ENCODE measurements around the gene DAPK1.

The DAPK1 gene

DNA sequence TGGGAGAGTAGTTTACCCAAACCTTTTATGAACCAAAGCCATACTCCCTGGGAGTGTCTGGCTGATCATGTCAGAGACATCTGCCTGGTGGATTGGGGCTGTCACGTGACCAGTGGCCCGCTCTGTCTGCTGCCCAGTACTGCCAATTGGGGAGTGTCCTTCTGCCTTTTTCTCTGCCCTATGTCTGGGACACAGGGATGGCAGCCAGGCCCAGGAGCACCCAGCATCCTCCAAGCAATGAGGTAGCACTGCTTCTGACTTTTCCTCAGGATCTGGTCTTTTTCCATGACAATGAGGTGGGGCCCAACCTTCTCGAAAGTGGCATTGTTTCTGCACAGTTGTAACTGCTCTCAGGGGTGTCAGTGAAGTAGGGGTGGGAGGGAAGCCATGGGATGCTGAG is 21.8 kb downstream of the DAPK1 start:
- DNase-seq = no peak

DNA sequence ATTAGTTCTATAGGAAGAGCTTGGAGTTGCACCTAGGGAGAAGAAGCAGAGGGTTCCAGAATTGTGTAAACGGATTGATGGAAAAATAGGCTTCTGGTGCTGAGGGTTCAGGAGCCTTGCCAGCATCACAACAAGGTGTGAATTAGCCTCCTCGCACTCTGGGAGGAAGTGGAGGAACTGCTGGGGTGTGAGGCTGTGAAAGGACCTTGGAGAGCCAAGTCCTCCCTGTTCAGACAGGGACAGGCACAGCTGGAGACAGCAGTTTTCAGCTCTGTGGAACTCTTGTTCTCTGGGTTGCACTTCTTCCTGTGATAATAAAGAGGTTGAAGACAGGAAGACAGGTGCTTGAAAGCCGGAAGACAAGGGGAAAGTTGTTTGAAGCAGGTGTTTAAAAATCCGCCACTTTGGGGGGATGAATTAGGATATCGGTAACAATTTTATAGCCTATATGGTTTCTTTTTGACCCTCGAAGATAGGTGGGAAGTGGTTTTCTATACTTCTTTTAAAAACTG is 22.6 kb downstream of the DAPK1 start:
- no peak for DNase-seq

DNA sequence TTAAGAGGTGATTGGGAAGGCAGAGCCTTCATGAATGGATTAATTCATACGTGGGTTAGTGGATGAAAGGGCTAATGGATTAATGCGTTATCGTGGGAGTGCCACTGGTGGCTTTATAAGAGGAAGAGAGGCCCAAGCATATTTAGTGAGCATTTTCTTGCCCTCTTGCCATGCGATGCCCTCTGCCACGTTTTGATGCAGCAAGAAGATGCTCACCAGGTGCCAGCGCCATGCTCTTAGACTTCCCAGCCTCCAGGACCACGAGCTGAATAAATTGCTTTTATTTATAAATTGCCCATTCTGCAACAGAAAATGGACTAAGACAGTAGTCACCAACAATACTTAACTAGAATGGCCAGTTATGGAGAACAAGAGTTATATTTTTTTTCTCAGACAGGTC is 24.2 kb downstream of the DAPK1 start:
- DNase-seq = no peak

DNA sequence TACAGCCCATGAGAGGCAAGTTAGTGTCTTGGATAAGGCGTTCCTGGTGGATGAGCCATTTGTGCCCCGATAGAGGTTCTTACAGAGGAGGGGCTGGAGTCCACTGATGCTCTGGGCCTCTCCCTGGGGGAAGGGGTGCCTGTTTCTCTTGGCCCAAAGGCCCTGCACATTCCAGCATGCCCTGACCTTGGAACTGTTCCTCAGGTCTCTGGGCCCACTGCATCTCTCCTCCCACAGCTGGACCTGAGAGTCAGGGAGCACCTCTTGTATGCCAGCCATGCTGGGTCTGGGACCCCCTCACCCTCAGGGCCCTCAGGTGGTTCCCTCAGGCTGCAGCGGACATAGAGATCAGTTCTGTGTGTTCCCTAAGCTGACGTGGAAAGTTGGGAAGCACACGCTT is 26.4 kb downstream of the DAPK1 start:
- DNase-seq = no peak

DNA sequence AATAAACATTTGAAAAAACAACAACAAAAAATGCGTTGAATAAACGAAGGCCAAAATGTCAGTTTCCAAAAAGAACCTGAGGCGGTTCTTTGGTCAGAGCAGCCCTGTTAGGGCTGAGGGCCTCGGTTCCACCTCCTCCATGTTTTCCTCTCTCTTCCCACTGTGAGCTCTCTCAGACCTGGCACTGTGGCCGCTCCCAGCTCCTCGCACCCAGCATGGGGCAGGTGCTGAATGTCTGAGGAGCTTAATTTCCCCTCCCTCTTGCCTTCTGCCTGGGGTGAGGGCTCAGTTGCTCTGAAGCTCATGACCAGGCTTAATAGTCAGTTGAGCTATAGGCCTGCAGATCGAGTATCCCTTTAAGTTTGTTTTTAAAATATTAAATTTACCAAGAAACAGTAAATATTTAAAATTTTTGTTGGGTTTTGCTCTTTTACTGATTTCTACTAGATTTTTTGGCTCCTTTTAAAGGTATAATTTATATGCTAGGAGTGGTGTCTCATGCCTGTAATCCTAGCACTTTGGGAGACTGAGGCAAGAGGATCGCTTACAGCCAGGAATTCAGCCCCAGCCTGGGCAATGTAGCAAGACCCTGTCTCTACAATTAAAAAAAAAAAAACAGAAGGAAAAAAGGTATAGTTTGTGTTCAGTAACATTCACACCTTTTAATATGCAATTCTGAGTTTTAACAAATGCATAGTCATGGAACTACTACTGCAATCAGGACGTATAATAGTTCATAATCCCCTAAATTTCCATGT is 28.1 kb downstream of the DAPK1 start:
- no peak for DNase-seq

DNA sequence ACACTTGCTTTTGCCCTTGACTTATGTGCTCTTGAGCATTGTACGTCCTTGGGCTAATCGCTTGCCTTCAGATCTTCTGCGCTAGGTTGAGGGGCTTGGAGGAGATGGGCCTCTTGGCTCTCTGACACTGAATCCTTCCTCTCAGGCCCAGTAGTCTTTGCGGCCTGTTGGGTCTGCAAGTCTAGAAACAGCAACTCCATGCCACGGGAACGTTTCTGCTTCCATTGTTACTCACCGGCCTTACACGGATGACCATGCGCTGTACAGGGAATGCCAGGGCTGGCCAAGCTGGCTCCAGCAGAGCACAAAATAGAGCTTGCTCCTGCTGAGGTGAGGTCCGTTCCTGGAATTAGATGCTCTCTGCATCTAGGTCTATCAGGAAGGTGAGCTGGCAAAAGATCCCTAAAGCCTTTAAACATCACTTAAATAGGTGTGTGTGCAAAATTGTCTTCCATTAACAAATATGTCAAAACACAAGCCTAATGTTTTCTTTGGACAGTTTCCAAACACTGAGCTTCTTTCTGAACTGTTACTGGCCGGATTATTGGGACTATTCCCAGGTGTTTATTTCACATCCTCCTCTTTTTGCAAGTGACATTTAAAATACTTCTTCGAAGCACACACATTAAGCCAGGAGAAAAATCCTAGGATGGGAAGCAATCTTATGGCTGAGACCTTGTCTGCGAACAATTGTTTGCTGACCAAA is 29.7 kb downstream of the DAPK1 start:
- no peak for DNase-seq

DNA sequence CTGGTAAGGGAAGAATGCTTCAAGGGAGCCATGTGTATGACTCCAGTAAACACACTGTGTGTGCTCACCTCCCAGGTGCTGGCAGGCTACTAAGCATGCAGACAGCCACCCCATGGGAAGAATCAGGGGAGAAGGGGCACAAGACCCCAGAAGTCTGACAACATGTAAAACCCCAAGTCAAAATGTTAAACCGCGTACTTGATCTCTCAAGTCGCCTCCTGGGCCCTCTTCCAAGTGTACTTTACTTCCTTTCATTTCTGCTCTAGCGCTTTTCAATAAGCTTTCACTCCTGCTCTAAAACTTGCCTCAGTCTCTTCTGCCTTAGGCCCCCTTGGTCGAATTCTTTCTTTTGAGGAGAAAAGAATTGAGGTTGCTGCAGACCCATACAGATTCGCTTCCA is 31.3 kb downstream of the DAPK1 start:
- no peak for DNase-seq

DNA sequence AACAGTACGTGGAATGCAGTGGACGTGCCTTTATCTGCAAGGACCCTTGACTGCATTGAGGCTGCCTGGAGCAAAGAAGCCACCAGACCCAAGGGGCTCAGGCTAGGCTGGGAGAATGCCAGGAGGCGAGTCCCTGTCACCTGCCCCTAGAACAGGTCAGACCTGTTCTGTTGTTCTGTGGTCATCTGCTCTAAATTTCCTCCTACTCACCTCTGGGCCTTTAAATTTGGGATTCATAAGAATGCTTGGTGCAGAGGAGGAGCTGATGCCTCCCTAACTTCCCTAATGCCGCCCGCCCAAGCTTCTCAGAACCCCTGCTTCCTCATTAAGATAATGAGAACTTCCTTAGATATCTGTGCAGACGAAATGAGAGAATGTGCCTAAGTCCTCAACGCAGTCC is 32.0 kb downstream of the DAPK1 start:
- no peak for DNase-seq

DNA sequence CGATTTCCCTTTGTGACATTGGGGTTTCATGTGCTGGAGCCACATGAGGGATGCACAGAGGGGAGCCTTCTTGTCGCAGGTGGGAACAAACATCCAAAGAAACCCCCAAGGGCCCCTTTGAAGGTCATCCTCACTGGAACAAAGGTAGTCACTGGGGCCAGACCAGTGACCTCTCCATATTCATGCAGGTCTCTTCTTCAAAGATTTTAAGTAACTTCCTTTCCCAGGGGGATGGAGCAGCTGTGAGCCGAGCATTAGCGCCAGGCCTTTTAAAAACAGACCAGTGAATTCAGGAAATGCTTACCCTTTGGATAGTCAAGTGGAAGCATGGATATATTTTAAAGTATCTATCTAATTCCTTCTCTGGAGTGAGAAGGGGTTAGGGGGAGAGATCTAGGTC is 33.0 kb downstream of the DAPK1 start:
- DNase-seq = no peak

DNA sequence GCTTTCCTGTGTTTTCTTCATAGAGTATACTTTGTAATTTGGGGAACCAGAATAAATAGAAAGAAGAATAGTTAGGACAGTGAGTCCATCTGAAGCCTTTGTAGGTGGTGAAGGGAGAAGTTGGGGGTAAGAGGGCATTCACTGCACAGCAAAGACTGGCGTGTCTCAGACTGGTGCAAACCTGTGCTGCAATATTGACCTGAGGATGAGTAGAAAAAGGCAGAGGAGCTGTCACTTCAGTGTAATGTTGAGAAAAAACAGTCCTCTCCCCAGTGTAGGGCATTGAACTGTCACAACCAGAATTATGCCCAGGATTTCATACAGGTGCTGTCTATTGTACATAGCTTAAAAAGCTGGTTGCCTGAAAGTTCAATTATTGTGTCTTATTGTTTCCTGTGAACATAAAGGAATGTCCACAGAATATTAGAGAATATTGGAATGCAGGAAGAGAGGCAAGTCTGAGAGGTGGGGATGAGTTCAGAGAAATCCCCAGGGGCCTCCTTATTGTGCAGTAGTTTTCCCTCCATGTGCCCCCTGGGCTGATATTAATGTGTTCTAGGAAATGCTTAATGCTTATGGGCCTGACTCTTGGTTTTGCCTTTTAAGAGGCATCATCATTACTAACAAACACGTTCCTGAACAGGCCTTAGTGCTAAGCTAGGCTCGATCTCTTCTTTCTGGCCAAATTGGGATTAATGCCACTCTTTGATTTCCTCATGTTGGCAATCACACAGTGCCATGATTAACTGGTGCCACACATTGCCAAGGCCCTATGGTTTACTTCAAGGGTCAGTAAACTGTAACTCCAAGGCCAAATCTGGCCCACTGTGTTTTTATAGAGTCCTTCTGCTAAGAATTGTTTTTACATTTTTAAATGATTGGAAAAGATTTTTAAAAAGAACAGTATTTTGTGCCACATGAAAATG is 34.0 kb downstream of the DAPK1 start:
- no peak for DNase-seq

DNA sequence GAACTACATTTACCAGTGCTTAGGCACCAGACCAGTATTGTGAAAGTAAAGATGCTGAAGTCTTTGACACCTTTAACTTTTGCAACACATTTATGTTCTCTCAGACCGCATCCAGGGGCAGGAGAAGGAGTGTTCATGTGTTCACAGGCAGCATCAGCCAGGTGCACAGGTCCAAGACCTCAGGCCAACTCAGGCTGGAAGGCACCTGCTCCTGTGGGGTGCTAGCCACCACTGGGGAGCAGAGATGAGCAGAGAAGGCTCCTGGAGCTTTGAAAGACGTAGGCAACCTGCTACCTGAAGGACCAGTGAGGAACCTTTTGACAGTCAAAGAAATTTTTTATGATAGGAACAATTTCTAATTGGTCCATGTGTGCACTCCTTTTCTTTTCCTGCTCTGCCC is 35.6 kb downstream of the DAPK1 start:
- DNase-seq = no peak

DNA sequence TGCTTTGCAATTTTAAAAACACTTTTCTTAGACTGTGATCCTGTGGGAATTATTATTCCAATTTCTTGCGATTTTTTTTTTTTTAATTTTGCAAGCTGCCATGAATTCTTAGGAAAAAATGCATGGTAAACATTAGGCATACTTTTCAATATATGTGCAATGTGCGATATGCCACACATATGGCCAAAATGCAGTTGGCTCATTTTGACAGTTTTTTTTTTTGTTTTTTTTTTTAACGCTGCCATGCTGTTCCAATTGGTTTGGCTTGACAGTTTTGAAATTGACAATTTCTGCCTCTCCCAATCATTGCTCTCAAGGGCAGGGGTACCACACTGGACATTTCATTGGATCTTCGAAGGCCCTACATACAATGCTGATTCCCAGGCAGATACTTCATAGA is 36.4 kb downstream of the DAPK1 start:
- DNase-seq = no peak

DNA sequence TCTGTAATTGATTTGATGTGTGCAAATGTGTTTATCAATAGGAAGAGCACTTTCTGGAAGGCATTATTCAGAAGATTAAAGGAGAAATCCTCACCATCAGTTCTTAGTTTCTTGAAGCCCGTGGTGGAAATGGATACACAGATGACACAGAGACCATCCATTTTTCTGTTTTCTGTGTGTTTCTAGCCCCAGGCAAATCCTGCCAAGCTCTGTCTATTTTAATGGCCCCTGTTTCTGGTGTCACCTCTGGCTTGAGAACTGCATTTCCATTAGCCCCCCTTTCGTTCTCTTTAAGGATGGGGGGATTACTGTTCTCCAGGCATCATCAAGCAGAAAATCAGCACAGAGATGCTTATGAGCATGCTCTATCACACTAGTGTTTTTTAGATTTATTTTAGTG is 37.3 kb downstream of the DAPK1 start:
- DNase-seq = no peak

DNA sequence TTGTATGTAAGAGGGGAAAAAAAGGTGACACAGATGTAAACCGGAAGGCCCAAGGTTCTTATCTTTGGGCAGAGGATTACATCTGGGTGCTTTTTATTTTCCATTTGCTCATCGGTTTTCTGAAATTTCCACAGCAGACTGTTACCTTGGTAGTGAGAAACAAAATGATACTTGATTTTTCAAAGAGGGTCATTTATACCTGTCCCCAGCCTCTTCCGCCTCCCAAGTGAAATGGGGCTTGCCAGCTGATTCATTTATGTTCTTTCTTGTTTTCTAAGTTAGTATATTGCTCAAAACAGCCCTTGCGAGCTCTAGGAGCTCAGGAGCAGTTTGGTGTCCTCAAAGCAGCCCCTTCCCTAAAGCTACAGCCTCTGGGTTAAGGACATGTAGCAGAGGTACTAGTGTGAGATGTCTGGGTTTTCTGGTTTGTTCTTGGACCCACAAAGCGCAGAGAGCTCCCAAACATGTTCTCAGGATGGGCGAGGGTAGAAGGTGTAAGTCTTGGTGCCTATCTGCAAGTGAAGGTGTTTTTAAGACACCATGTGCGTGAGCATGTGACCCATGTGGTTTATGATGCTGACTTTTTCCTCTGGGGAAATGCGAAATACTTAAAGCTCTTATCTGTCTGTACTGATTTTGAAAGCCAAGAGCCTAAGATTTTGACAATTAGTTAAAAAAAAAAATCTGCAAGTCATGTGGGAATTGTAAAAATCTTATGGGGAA is 38.3 kb downstream of the DAPK1 start:
- DNase-seq = no peak

DNA sequence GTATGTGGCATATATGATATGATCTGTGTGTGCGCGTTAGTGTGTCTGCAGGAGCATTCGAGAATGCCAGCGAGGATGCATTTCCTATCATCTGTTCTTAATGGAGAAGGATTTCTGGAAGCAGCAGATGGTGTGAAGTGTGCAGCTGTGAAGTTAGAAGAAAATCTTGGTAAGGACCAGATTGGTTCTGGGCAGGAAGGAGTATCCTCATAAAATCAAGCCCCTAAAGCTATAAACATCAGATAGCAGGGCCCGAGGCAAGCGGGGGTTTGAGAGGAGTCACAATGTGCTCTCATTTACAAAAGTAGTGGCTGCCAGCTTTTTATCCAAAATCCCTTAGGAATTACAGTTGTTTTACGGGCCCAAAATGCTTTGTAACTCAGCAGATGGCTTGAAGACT is 40.0 kb downstream of the DAPK1 start:
- no peak for DNase-seq

DNA sequence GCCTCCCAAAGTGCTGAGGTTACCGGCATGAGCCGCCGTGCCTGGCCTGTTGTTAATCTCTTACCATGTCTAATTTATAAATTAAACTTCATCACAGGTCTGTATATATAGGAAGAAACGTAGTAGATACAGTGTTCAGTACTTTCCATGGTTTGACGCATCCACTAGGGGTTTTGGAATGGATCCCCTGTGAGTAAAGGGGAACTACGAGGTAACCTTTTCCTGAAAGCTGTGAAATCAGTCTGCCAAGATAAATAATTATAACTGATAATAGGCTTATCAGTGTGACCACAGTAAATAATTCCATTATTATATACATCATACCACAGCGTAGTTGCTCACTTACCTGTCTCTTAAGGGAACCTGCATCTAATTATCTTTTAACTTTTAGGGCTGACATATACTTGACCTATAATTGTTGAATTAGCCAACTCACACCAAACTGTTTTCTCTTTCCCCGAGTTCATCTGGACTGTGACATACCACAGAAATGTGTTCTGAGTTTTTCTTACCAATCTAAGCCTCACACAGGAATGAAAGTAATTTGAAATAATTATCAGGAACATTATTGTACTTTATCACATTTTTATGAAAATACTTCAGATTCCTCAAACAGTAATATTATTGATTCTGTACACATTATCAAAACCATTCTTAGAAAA is 42.9 kb downstream of the DAPK1 start:
- DNase-seq = no peak

DNA sequence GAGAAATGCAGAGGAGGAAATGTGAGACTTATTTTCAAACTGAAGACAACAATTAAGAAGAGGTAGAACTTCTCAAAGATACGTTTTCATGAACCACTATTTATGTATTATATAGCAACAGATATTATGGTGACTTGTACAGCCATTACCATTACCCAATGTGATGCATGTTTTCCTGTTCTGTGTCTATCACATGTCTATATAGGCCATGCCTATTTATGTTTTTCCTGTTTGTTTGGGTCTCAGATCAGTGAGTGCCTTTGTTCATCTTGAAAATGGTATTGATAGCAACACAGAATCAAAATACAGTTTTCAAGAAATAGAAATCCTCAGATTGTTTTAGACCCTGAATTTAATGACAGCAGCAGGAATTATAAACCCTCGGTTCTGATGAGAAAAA is 44.0 kb downstream of the DAPK1 start:
- DNase-seq = no peak

DNA sequence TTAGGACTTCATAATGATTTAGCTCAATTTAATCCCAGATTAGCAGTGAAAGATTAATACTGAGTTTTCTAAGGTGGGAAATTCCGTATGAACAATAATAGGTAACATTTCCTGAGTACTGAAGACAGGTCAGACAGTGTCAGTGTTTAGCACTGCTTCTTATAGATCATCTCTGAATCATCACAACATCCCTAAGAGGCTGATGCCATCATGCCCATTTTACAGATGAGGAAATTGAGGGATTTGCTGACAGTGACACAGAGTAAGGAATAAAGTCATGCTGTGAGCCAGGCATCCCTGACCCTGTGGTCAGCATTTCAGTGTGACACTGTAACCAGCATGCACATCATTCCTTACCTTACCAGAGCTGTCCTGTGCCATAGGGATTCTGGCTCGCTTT is 44.5 kb downstream of the DAPK1 start:
- no peak for DNase-seq

DNA sequence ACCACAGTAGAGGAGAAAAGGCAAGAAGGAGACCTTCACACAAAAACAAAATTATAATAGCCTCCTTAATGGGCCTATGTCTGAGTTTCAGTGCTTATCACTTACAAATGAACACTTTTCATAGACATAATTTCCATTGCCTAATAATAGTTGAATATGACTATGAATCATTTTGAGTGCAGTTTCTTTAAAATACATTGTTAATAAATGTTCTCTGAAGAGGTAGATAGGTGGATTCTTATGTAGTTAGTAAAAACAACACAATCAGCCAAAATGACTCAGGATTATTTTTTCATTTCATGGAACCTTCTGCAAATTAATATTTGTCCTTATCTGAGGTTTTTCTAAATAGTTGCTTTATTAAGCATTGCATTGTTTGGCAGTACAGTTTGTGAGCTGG is 45.6 kb downstream of the DAPK1 start:
- DNase-seq = no peak

DNA sequence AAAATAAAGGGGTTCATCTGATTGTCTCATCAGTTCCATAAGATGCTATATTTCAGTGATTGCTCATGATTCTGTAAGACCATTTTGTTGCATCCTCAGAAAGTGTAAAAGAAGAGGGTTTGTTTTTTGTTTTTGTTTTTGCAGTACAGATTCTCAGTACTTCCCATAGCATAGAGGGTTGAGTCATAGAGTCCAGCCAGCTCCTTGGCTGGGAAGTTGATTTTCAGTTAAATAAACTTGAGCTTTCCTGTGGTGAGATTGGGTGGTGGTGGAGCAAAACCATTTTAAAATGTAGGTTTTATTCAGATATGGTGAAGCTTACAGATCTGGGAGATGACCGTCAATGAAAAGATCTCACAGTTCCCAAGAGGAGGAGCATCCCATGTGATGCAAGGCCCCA is 48.2 kb downstream of the DAPK1 start:
- DNase-seq = no peak

DNA sequence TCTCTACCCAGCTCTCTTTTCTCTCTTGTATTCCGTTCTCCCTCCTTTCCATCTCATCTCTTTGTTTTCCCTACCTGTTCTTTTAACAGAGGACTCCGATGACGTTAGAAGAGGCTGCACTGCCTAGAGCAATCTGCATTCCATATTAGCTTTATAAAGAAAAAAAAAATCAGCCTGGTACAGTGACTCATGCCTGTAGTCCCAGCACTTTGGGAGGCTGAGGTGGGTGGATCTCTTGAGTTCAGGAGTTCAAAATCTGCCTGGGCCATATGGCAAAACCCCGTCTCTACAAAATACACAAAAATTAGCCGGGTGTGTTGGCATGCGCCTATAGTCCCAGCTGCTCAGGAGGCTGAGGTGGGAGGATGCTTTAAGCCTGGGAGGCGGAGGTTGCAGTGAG is 49.0 kb downstream of the DAPK1 start:
- no peak for DNase-seq

DNA sequence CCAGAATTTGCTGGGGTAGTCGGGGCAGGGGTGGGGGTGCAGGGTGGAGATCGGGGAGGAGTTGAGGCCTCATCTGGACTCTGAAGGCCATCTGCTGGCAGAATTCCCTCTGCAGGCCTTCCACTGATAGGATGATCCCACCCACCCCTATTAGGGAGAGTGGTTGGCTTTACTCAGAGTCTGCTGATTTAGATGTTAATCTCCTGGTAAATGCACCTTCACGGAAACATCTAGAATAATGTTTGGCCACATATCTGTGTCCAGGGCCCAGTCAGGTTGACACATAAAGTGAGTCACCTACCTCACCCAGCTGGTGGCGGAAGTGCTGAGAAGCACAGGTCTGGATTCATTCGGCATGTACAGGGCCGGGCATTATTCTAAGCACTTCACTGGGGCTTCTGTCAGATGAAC is 50.0 kb downstream of the DAPK1 start:
- no peak for DNase-seq

All from 8988T (cell line).